ENCODE measurements around the gene EDA.

DNA sequence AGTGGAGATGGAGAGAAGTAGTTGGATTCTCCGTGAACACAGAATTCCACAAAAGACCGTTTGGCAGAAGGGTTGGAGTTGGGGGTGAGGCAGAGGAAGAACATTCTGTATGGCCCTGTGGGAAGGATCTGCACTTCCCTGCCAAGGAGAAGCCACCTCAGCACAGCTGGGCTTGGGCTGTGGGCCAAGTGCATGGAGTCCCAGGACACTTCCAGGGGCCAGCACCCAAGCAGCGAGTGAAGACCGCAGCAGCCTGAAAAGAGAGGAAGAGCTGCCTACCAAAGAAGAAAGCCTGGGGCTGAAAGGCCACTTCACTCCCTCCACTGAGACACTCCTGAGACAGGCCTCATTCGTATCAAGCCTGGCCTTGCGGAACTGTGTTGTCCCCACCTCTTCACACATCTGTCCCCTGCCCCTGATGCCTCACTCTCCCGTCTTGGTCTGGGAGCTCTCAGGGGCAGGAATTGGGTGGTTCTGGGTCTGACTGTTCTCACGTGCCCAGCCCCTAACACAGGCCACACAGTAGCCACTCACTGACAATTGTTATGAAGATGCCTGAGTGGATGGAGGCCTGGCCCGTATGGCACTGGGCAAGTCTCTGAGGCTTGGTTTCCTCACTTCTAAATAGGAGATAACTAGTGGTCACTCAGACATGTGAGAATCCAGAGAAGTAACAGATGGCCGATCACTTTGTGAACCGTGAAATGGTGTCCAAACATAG, 437.1 kb downstream of the EDA start:
- TF ChIP-seq, protein P1, sequence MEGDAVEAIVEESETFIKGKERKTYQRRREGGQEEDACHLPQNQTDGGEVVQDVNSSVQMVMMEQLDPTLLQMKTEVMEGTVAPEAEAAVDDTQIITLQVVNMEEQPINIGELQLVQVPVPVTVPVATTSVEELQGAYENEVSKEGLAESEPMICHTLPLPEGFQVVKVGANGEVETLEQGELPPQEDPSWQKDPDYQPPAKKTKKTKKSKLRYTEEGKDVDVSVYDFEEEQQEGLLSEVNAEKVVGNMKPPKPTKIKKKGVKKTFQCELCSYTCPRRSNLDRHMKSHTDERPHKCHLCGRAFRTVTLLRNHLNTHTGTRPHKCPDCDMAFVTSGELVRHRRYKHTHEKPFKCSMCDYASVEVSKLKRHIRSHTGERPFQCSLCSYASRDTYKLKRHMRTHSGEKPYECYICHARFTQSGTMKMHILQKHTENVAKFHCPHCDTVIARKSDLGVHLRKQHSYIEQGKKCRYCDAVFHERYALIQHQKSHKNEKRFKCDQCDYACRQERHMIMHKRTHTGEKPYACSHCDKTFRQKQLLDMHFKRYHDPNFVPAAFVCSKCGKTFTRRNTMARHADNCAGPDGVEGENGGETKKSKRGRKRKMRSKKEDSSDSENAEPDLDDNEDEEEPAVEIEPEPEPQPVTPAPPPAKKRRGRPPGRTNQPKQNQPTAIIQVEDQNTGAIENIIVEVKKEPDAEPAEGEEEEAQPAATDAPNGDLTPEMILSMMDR (conservative IDR thresholded peaks at IDR 0.05; ENCODE audit: low read depth, low read length): no peak
- TF ChIP-seq EZH2 (IDR thresholded peaks at IDR 0.05; ENCODE audit: low read length, unreplicated experiment) (no peak), EZH2phosphoT487 (IDR thresholded peaks at IDR 0.05; ENCODE audit: borderline replicate concordance, low read length) (no peak)

Measured in PC-3 (cell line).